GM23338 (cell line): ENCODE results near the gene COX4I2. TPM values are rescaled to one million over a fixed set of nuclear protein-coding genes. Genes with fewer than 3 reads are reported as not detected.

Source experiments
- ATAC-seq: fragments of 200-7000 bp; cut with Tn5 transposase; 3 replicates; pipeline ENCODE4 v1.9.1; 2020
- DNase-seq: peaks from one replicate; pipeline ENCODE4 v3.0.0-alpha.2; 2015; ENCODE audit warnings: low spot score
- H2AFZ ChIP-seq: fragments of 200-600 bp; sonication (generic); 2 replicates; pipeline ENCODE4 v1.8.0; 2016; ENCODE audit warnings: antibody characterized with exemption, mild to moderate bottlenecking, moderate library complexity
- H3F3A ChIP-seq: fragments of 200-600 bp; sonication (generic); replicated peaks from 2 replicates; pipeline ENCODE4 v1.8.0; 2017; ENCODE audit warnings: antibody characterized with exemption, mixed run types, low read depth
- H3K27ac ChIP-seq: fragments of 200-600 bp; sonication (generic); 2 replicates; pipeline ENCODE4 v1.6.1; 2016; ENCODE audit warnings: low read depth
- H3K27me3 ChIP-seq: fragments of 200-600 bp; sonication (generic); 2 replicates; pipeline ENCODE4 v1.8.0; 2016; ENCODE audit warnings: mild to moderate bottlenecking, mixed run types, moderate library complexity; ENCODE audit not compliant: insufficient read depth
- H3K36me3 ChIP-seq: fragments of 200-600 bp; sonication (generic); 2 replicates; pipeline ENCODE4 v1.8.0; 2016; ENCODE audit warnings: mild to moderate bottlenecking; ENCODE audit not compliant: insufficient read depth
- H3K4me1 ChIP-seq: fragments of 200-600 bp; sonication (generic); 2 replicates; pipeline ENCODE4 v1.8.0; 2016; ENCODE audit warnings: mild to moderate bottlenecking, moderate library complexity; ENCODE audit not compliant: insufficient read depth
- H3K4me2 ChIP-seq: fragments of 200-600 bp; sonication (generic); 2 replicates; pipeline ENCODE4 v1.7.1; 2017; ENCODE audit warnings: mixed run types
- H3K4me3 ChIP-seq: fragments of 200-600 bp; sonication (generic); 2 replicates; pipeline ENCODE4 v1.6.1; 2016; ENCODE audit warnings: mixed run types
- H3K79me2 ChIP-seq: fragments of 200-600 bp; sonication (generic); replicated peaks from 2 replicates; pipeline ENCODE4 v1.8.0; 2017; ENCODE audit warnings: mild to moderate bottlenecking; ENCODE audit not compliant: insufficient read depth
- H3K9me2 ChIP-seq: fragments of 200-600 bp; sonication (generic); 2 replicates; pipeline ENCODE4 v1.8.0; 2017; ENCODE audit not compliant: insufficient read depth
- H4K20me1 ChIP-seq: fragments of 200-600 bp; sonication (generic); replicated peaks from 2 replicates; pipeline ENCODE4 v1.8.0; 2017; ENCODE audit warnings: mild to moderate bottlenecking; ENCODE audit not compliant: insufficient read depth
- H3K27ac Mint-ChIP-seq: 2 replicates; pipeline ENCODE4 v1.8.0; 2020; ENCODE audit warnings: inconsistent platforms, mild to moderate bottlenecking, moderate library complexity, mixed read lengths
- H3K27me3 Mint-ChIP-seq: 3 replicates; pipeline ENCODE4 v1.8.0; 2022; ENCODE audit warnings: low read depth, mild to moderate bottlenecking, moderate library complexity, mixed read lengths, inconsistent platforms; ENCODE audit not compliant: insufficient read depth, poor library complexity
- H3K36me3 Mint-ChIP-seq: 3 replicates; pipeline ENCODE4 v1.8.0; 2021; ENCODE audit warnings: low read depth, mild to moderate bottlenecking, inconsistent platforms, moderate library complexity, mixed read lengths
- H3K4me1 Mint-ChIP-seq: 3 replicates; pipeline ENCODE4 v1.8.0; 2020; ENCODE audit warnings: mild to moderate bottlenecking, inconsistent platforms, mixed read lengths
- H3K4me3 Mint-ChIP-seq: 3 replicates; pipeline ENCODE4 v1.8.0; 2021; ENCODE audit warnings: moderate library complexity, mild to moderate bottlenecking, inconsistent platforms, mixed read lengths
- H3K9me3 Mint-ChIP-seq: 3 replicates; pipeline ENCODE4 v1.8.0; 2020; ENCODE audit warnings: moderate library complexity, mild to moderate bottlenecking, inconsistent platforms, mixed read lengths
- CREB1 ChIP-seq: fragments of 250-450 bp; sonication (Bioruptor Pico); IDR thresholded peaks from 2 replicates; pipeline ENCODE4 v1.5.0; 2020; ENCODE audit warnings: low read depth, mild to moderate bottlenecking, moderate library complexity
- ETS1 ChIP-seq: IDR thresholded peaks from 2 replicates; pipeline ENCODE4 v1.6.1; 2016; ENCODE audit warnings: antibody characterized with exemption
- EZH2 ChIP-seq: fragments of 200-600 bp; sonication (generic); IDR thresholded peaks from one replicate; pipeline ENCODE4 v1.8.0; 2017; ENCODE audit warnings: antibody characterized with exemption, mild to moderate bottlenecking, low read depth; ENCODE audit not compliant: unreplicated experiment
- EZH2phosphoT487 ChIP-seq: fragments of 200-600 bp; sonication (generic); IDR thresholded peaks from one replicate; pipeline ENCODE4 v1.8.1; 2018; ENCODE audit warnings: antibody characterized with exemption; ENCODE audit not compliant: unreplicated experiment
- JUNB ChIP-seq: IDR thresholded peaks from one replicate; pipeline ENCODE4 v1.6.1; 2016; ENCODE audit warnings: antibody characterized with exemption; ENCODE audit not compliant: unreplicated experiment
- NANOG ChIP-seq: IDR thresholded peaks from 2 replicates; pipeline ENCODE4 v1.6.1; 2016; ENCODE audit warnings: antibody characterized with exemption, borderline replicate concordance
- POLR2AphosphoS5 ChIP-seq: IDR thresholded peaks from 2 replicates; pipeline ENCODE4 v1.6.1; 2016; ENCODE audit warnings: antibody characterized with exemption, low read depth
- REST ChIP-seq: IDR thresholded peaks from one replicate; pipeline ENCODE4 v1.6.1; 2018; ENCODE audit warnings: antibody characterized with exemption; ENCODE audit not compliant: unreplicated experiment
- STAT1 ChIP-seq: IDR thresholded peaks from one replicate; pipeline ENCODE4 v1.6.1; 2016; ENCODE audit warnings: antibody characterized with exemption; ENCODE audit not compliant: unreplicated experiment
- ZNF331 ChIP-seq: fragments of 250-450 bp; sonication (Bioruptor Pico); IDR thresholded peaks from 2 replicates; pipeline ENCODE4 v1.5.0; 2020; ENCODE audit warnings: low read depth, mild to moderate bottlenecking, moderate library complexity
- polyA plus RNA-seq: library from polyadenylated mRNA; unstranded; fragments of >200 nt; fragmentation: Nextera tagmentation; extraction: Ambion mirVana; gene quantifications from 2 replicates; pipeline ENCODE4 v1.2.1, GENCODE V29; 2016
- total RNA-seq: library from RNA; depleted of rRNA; stranded (reverse); fragments of >200 nt; shearing (Covaris generic); gene quantifications from 2 replicates; pipeline ENCODE4 v1.2.3, GENCODE V29; 2014

The COX4I2 gene
- total and polyA plus RNA-seq, 2 experiments from 2014 or later, result 0.63 TPM; not detected in 1

- TF ChIP-seq ZNF331 (CRISPR knock-in tag), result no peak
- TF ChIP-seq CREB1 (CRISPR knock-in tag), result no peak
- TF ChIP-seq EZH2phosphoT487, result no peak
- TF ChIP-seq POLR2AphosphoS5, result no peak
- no peak for TF ChIP-seq EZH2
Observed at GRCh38 chr20:31602779-31603441, 34.8 kb upstream of the COX4I2 start (continued).

GRCh38 chr20:31603822-31604566 lies 33.7 kb upstream of the COX4I2 start:
- Mint-ChIP-seq H3K36me3 (peaks cover 13% of the 10 kb centered on the region), H3K4me3 (peak overlapping the region; percentile 89), H3K9me3 (peaks cover 5% of the 10 kb centered on the region; the same call in 1 of the 3 replicates), H3K27me3 (peaks cover 50% of the 10 kb centered on the region), H3K27ac (peak overlapping the region; percentile 45), H3K4me1 (peaks cover 40% of the 10 kb centered on the region)
- Histone ChIP-seq H3K27me3 (no peaks in the 10 kb centered on the region), H4K20me1 (no peaks in the 10 kb centered on the region), H3K4me2 (peak overlapping the region; percentile 76), H3K36me3 (no peaks in the 10 kb centered on the region), H3K9me2 (no peaks in the 10 kb centered on the region), H3F3A (peaks cover 36% of the 10 kb centered on the region), H3K4me1 (peaks cover 42% of the 10 kb centered on the region), H3K27ac (peak overlapping the region; percentile 79), H3K4me3 (peak overlapping the region; percentile 61), H3K79me2 (peaks cover 19% of the 10 kb centered on the region), H2AFZ (no peak overlapping the region)
- peak; percentile 100 for DNase-seq
- ATAC-seq, result peak; percentile 42
- TF ChIP-seq ETS1, result 0 out of 2 replicates have a peak, but pooled peaks have one; percentile 11
- TF ChIP-seq CREB1 (CRISPR knock-in tag), result peak; percentile 99
- peak; percentile 40; the same call in 1 of the 2 replicates for TF ChIP-seq NANOG
- TF ChIP-seq STAT1, result no peak
- no peak for TF ChIP-seq ZNF331 (CRISPR knock-in tag)
- TF ChIP-seq REST, result no peak
- no peak for TF ChIP-seq JUNB
- TF ChIP-seq POLR2AphosphoS5, result peak; percentile 63
